Measurements from ENCODE around the gene HSF5. TPM values are rescaled to one million over a fixed set of nuclear protein-coding genes. Genes with fewer than 3 reads are reported as not detected.

Gene HSF5
- total RNA-seq, 4 donors from 2014 or later, result under 0.01 to 0.13 TPM; not detected in 2

DNA sequence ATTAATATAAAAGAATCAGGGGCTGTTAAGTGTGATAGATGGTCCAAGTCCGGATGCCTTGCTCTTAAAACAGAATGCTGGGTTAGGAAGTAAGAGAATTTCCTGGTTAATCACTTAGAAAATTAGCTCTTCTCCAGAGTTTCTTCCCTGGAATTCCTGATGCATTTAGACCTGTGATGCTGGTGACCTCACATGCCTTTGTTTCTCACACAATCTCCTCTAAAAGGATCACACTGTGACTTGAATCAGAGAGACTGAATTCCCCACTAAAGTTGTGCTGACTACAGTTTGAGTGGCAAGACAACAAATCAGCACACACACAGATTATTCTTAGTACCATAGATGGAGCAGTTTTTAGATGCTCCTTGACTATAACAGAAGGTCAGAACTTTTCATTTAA lies 66.5 kb downstream of the HSF5 start:
- no peaks in the 10 kb centered on the region for H3K9me3 ChIP-seq
- peaks cover 0 to 9% (median 0%) of the 10 kb centered on the region in 4 donors for H3K27me3 ChIP-seq
- peaks cover 4 to 12% (median 8%) of the 10 kb centered on the region in 4 donors for H3K4me1 ChIP-seq
- intact Hi-C loops (cut with DNase I), result no loop called here
- 64% methylated on average over 1 of the region's 1 CpG for WGBS
- no peak overlapping the region for H3K4me3 ChIP-seq
- no peak overlapping the region for H3K27ac ChIP-seq (replicated peaks in 1 of 4)
- no peak for DNase-seq (ENCODE audit: extremely low spot score)
- TF ChIP-seq POLR2AphosphoS5 (IDR thresholded peaks at IDR 0.05), result no peak
- TF ChIP-seq EP300 (IDR thresholded peaks at IDR 0.05), result no peak
- TF ChIP-seq, protein P1, sequence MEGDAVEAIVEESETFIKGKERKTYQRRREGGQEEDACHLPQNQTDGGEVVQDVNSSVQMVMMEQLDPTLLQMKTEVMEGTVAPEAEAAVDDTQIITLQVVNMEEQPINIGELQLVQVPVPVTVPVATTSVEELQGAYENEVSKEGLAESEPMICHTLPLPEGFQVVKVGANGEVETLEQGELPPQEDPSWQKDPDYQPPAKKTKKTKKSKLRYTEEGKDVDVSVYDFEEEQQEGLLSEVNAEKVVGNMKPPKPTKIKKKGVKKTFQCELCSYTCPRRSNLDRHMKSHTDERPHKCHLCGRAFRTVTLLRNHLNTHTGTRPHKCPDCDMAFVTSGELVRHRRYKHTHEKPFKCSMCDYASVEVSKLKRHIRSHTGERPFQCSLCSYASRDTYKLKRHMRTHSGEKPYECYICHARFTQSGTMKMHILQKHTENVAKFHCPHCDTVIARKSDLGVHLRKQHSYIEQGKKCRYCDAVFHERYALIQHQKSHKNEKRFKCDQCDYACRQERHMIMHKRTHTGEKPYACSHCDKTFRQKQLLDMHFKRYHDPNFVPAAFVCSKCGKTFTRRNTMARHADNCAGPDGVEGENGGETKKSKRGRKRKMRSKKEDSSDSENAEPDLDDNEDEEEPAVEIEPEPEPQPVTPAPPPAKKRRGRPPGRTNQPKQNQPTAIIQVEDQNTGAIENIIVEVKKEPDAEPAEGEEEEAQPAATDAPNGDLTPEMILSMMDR (IDR thresholded peaks at IDR 0.05), result no peak
- no peak for TF ChIP-seq POLR2A (IDR thresholded peaks at IDR 0.05; ENCODE audit: low read depth)
- H3K36me3 ChIP-seq, result no peaks in the 10 kb centered on the region

DNA sequence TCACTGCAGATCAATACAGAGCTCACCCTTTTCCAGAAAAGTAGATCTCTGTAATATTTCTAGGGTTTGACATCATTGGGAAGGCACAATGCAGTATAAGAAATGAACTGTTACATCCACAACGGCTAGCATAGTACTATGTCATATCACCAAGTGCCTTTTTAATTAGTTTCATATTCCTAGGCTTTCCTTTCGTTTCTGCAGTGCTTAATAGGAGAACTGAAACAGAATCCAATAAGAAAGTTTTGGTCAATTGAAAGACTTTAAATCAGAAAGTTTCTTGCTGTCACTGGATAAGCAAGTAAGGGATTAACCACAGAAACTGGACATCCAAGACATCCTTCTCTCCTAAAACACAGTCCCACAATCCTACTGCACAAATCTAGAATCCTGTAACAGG lies 67.4 kb downstream of the HSF5 start:
- intact Hi-C loops (cut with DNase I), result no loop called here
- TF ChIP-seq, protein P1 (IDR thresholded peaks at IDR 0.05), result no peak
- TF ChIP-seq POLR2AphosphoS5 (IDR thresholded peaks at IDR 0.05) (no peak), EP300 (IDR thresholded peaks at IDR 0.05) (no peak)
- peaks cover 0 to 9% (median 0%) of the 10 kb centered on the region in 4 donors for H3K27me3 ChIP-seq
- DNase-seq (ENCODE audit: extremely low spot score), result no peak
- 54% methylated on average over 2 of the region's 2 CpGs for WGBS
- H3K36me3 ChIP-seq, result no peaks in the 10 kb centered on the region
- no peaks in the 10 kb centered on the region for H3K9me3 ChIP-seq
- H3K4me1 ChIP-seq, result peaks cover 4 to 12% (median 8%) of the 10 kb centered on the region in 4 donors
- H3K4me3 ChIP-seq, result no peak overlapping the region
- no peak overlapping the region for H3K27ac ChIP-seq (replicated peaks in 1 of 4)

- H3K4me1 ChIP-seq, result peaks cover 4 to 12% (median 8%) of the 10 kb centered on the region in 4 donors
- intact Hi-C loops (cut with DNase I), result loop anchor here (2.0 to 5.0 kb wide), 3 partner anchors 65 to 350 kb away; partner anchors contain the start of gene SUPT4H1
- no peaks in the 10 kb centered on the region for H3K36me3 ChIP-seq
- 2% methylated on average over 8 of the region's 8 CpGs for WGBS
- H3K27ac ChIP-seq (replicated peaks in 1 of 4), result peak within 1 kb of the TSS in 3 of 4 donors; percentile 4 to 59 (median 42)
- no peaks in the 10 kb centered on the region for H3K9me3 ChIP-seq
- peak within 1 kb of the TSS; percentile 35 to 56 (median 44) for H3K4me3 ChIP-seq
- DNase-seq (ENCODE audit: extremely low spot score), result peak; percentile 96
- TF ChIP-seq POLR2AphosphoS5 (IDR thresholded peaks at IDR 0.05) (peak; percentile 42 to 55), EP300 (IDR thresholded peaks at IDR 0.05) (no peak)
- TF ChIP-seq, protein P1 (IDR thresholded peaks at IDR 0.05), result peak; percentile 65 to 84 (median 77)
- peaks cover 0 to 3% (median 0%) of the 10 kb centered on the region in 4 donors for H3K27me3 ChIP-seq
These were observed 70.7 kb downstream of the HSF5 start, which contains the start of gene RNF43 for GRCh38 chr17:58417300-58418092. Gene RNF43 (minus strand): TSS chr17:58417534. CDS start chr17:58415577, 1,957 bp downstream.

DNA sequence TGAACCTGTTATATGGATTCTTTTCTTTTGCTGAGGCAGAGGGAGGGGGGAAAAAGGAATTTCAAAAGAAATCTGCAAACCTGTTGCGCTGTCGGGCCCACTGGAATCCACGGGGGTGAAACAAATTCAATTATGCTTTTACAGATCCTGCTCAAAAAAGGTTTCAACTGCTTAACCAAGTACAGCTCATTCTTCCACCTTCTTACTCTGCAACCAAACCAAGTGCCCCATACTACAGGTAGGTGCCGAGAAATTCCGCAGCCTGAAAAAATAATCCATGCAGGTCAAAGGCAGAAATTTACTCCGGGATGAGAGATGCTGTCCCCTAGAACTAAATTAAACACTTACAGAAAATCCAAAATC lies 71.3 kb downstream of the HSF5 start:
- TF ChIP-seq, protein P1 (IDR thresholded peaks at IDR 0.05), result no peak
- TF ChIP-seq EP300 (IDR thresholded peaks at IDR 0.05), result no peak
- TF ChIP-seq POLR2A (IDR thresholded peaks at IDR 0.05; ENCODE audit: low read depth), result no peak
- TF ChIP-seq POLR2AphosphoS5 (IDR thresholded peaks at IDR 0.05), result no peak
- WGBS, result 57% methylated on average over 6 of the region's 6 CpGs
- H3K27me3 ChIP-seq, result no peaks in the 10 kb centered on the region
- H3K36me3 ChIP-seq, result no peaks in the 10 kb centered on the region
- intact Hi-C loops (cut with DNase I), result loop anchor here (2.0 to 5.0 kb wide), 3 partner anchors 64 to 350 kb away; partner anchors contain the start of gene SUPT4H1
- H3K9me3 ChIP-seq, result no peaks in the 10 kb centered on the region
- H3K27ac ChIP-seq (replicated peaks in 1 of 4), result peak overlapping the region in 3 of 4 donors; percentile 4 to 59 (median 42)
- H3K4me1 ChIP-seq, result peaks cover 4 to 12% (median 8%) of the 10 kb centered on the region in 4 donors
- DNase-seq (ENCODE audit: extremely low spot score), result no peak
- peak overlapping the region; percentile 35 to 56 (median 44) for H3K4me3 ChIP-seq

Measured in esophagus muscularis mucosa (tissue), 4 donors.